SK-N-SH treated with all-trans-retinoic acid at 6 μM for 48 hours (cell line): Measurements from ENCODE around the gene NELFE.

Source experiments
- OSR1 ChIP-seq: fragments of 250-450 bp; sonication (Bioruptor Pico); IDR thresholded peaks from 2 replicates; pipeline ENCODE4 v1.8.0; 2022; ENCODE audit warnings: moderate library complexity, mild to moderate bottlenecking, inconsistent platforms
- PPARA ChIP-seq: fragments of 250-450 bp; sonication (Bioruptor Pico); IDR thresholded peaks from 2 replicates; pipeline ENCODE4 v1.5.0; 2020; ENCODE audit warnings: mild to moderate bottlenecking, borderline replicate concordance
- RARB ChIP-seq: fragments of 250-450 bp; sonication (Bioruptor Pico); IDR thresholded peaks from 2 replicates; pipeline ENCODE4 v1.8.0; 2021; ENCODE audit warnings: mild to moderate bottlenecking, moderate library complexity
- ZFP30 ChIP-seq: fragments of 450-650 bp; formaldehyde crosslinking; IDR thresholded peaks from 2 replicates; pipeline ENCODE4 v1.5.0; 2022; ENCODE audit warnings: mild to moderate bottlenecking, moderate library complexity

- TF ChIP-seq PPARA (CRISPR knock-in tag) (no peak), OSR1 (no peak), RARB (CRISPR knock-in tag) (no peak), ZFP30 (no peak)
These were observed at the start of gene NELFE, which contains the start of gene SKIC2 for GRCh38 chr6:31958741-31959739.
